ENCODE measurements around the gene KRTAP17-1.

KRTAP17-1 gene

GRCh38 chr17:41332239-41332638, 16.7 kb upstream of the KRTAP17-1 start:
- no peak for DNase-seq (ENCODE audit: low read depth)

GRCh38 chr17:41331606-41332005, 16.1 kb upstream of the KRTAP17-1 start:
- no peak for TF ChIP-seq CTCF (IDR thresholded peaks at IDR 0.05; ENCODE audit: control insufficient read depth, insufficient read depth, low read depth, low read length, missing control alignments)
- DNase-seq (ENCODE audit: low read depth), result no peak
- H3K4me3 ChIP-seq (ENCODE audit: control insufficient read depth, low read depth, low read length), result no peak overlapping the region

More at GRCh38 chr17:41332239-41332638, 16.7 kb upstream of the KRTAP17-1 start:
- TF ChIP-seq CTCF (IDR thresholded peaks at IDR 0.05; ENCODE audit: control insufficient read depth, insufficient read depth, low read depth, low read length, missing control alignments), result no peak
- no peak overlapping the region for H3K4me3 ChIP-seq (ENCODE audit: control insufficient read depth, low read depth, low read length)

GRCh38 chr17:41329279-41329948, 13.9 kb upstream of the KRTAP17-1 start:
- DNase-seq (ENCODE audit: low read depth), result peak; percentile 29
- peak; percentile 97 for TF ChIP-seq CTCF (IDR thresholded peaks at IDR 0.05; ENCODE audit: control insufficient read depth, insufficient read depth, low read depth, low read length, missing control alignments)
- no peak overlapping the region for H3K4me3 ChIP-seq (ENCODE audit: control insufficient read depth, low read depth, low read length)

- DNase-seq (ENCODE audit: low read depth), result no peak
- no peak for TF ChIP-seq CTCF (IDR thresholded peaks at IDR 0.05; ENCODE audit: control insufficient read depth, insufficient read depth, low read depth, low read length, missing control alignments)
Measured at GRCh38 chr17:41328207-41328606, 12.7 kb upstream of the KRTAP17-1 start.

GRCh38 chr17:41327411-41328120, 12.1 kb upstream of the KRTAP17-1 start:
- TF ChIP-seq CTCF (IDR thresholded peaks at IDR 0.05; ENCODE audit: control insufficient read depth, insufficient read depth, low read depth, low read length, missing control alignments), result no peak
- DNase-seq (ENCODE audit: low read depth), result no peak
- H3K4me3 ChIP-seq (ENCODE audit: control insufficient read depth, low read depth, low read length), result no peak overlapping the region

More at GRCh38 chr17:41328207-41328606, 12.7 kb upstream of the KRTAP17-1 start:
- H3K4me3 ChIP-seq (ENCODE audit: control insufficient read depth, low read depth, low read length), result no peak overlapping the region

GRCh38 chr17:41326173-41327145, 10.9 kb upstream of the KRTAP17-1 start:
- no peak for TF ChIP-seq CTCF (IDR thresholded peaks at IDR 0.05; ENCODE audit: control insufficient read depth, insufficient read depth, low read depth, low read length, missing control alignments)
- no peak for DNase-seq (ENCODE audit: low read depth)

More at GRCh38 chr17:41326173-41327145, 10.9 kb upstream of the KRTAP17-1 start:
- H3K4me3 ChIP-seq (ENCODE audit: control insufficient read depth, low read depth, low read length), result no peak overlapping the region
